Endometrial microvascular endothelial cells (primary cell): ENCODE measurements around the gene SGCA. TPM values are rescaled to one million over a fixed set of nuclear protein-coding genes. Genes with fewer than 3 reads are reported as not detected.

ENCODE experiments used
- in situ Hi-C: cut with HindIII; loops from 2 replicates; pipeline ENCODE4 v1.10.0; 2017; ENCODE audit warnings: low sequenced_read_pairs, low pct_unique_long_range_greater_than_20kb; ENCODE audit errors: inconsistent ontology term
- total RNA-seq: library from RNA; depleted of rRNA; stranded (reverse); fragments of >200 nt; gene quantifications from one replicate; pipeline ENCODE4 v1.2.3, GENCODE V29; 2015; ENCODE audit errors: inconsistent ontology term

The SGCA gene
- total RNA-seq, 1 donor from 2014 or later, result not detected

DNA sequence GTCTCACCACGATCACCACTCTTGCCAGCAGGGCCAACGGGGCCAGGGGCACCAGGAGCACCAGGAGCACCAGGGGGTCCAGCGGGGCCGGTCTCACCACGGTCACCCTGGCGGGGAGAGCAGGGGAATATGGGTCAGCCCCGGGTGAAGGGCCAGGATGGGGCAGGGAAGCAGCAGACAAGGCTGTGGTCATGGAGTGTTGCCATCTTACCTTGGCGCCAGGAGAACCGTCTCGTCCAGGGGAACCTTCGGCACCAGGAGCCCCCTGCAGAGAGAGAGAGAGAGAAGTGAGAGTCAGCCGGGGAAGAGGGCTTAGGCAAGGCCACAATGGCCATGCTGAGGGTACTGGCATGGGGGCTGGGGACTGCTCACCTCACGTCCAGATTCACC lies 22.7 kb downstream of the SGCA start:
- in situ Hi-C loops, result no loop called here

DNA sequence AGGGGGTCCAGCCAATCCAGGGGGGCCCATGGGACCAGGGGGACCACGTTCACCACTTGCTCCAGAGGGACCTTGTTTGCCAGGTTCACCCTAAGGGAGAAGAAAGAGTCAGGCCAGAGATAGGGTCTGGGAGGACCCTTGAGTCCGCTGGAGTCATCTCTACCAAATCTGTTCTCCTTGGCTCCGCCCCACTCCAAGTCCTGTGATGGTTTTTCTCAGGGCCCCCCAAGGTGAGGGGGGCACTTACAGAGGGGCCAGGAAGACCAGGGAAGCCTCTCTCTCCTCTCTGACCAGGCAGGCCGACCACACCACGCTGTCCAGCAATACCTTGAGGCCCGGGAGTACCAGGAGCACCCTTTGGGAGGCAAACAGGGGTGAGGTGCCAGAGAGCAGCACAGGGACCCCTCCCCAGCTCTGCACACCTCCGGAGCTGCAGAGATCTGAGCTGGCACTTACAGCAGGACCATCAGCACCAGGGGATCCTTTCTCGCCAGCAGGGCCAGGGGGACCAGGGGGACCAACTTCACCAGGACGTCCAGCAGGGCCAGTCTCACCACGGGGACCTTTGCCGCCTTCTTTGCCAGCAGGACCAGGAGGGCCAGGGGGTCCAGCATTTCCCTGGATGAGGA lies 23.2 kb downstream of the SGCA start:
- in situ Hi-C loops, result no loop called here

DNA sequence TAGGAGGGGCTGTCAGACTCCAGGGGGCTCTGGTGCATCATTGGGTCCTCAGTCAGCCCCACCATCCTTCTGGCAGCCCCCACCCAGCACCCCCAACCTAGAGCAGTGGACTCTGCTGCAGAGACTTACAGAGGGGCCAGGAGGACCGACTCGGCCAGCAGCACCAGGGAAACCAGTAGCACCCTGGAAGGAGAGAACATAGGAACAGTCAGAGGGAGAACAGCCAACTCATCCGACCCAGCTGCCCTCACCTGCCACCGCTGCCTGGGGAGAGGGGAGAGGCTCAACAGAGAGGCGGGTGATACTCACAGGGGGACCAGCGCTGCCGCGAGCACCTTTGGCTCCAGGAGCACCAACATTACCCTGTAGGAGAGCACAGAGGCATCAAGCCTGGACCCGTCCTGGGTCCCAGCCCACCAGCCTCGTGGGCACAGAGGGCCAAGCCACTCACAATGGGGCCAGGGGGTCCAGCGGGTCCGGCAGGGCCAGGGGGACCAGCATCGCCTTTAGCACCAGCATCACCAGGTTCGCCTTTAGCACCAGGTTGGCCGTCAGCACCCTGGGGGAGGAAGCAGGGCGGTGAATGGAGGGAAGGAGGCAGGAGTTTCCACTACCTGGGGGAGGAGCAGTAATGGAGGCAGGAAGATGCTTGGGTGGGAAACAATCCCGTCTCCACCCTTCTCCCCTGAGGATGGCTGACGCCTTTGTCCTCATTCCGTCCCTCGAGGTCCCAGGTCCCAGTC lies 23.9 kb downstream of the SGCA start:
- in situ Hi-C loops, result no loop called here

DNA sequence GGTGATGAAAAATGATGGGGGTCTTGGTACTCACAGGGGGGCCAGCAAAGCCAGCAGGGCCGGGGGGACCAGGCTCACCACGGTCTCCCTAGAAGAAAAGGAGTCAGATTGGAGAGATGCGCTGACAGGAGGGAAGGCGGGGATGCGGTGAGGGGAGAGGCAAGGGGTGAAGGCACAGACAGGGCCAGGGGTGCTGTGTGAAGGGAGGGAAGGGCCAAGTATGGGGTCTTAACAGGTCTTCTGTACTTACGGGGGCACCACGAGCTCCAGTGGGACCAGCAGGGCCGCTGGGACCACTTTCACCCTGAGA lies 24.4 kb downstream of the SGCA start:
- in situ Hi-C loops, result no loop called here

DNA sequence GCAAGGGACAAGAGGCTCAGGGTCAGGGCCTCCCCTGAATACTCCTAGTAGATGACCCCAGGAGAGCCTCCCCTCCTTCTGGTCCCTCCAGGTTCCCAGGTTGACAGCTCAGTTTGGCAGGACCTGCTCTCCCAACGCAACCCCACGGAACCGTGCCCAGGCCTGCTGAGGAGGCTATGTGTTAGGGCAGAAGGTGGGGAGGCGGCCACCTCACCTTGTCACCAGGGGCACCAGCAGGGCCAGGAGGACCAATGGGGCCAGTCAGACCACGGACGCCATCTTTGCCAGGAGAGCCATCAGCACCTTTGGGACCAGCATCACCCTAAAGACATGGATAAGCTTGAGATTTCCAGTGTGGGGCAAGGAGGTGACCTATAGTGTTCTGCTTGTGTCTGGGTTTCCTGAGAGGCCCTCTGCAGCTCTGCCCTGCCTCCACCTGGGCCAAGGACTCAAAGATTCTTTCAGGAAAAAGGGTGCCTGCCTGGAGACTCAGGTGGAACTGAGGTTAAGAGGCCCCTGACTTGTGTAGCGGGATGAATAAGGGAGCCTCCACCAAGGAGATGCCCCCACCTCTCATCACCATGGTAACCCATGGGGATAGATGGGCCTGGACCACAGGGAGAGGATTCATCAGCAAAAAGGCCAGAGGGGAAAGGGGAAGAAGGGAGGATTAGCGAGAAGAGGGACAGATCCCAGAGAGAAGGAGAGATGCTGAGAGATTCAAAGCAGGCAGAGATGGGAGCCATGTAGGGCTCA lies 25.0 kb downstream of the SGCA start:
- in situ Hi-C loops, result no loop called here

DNA sequence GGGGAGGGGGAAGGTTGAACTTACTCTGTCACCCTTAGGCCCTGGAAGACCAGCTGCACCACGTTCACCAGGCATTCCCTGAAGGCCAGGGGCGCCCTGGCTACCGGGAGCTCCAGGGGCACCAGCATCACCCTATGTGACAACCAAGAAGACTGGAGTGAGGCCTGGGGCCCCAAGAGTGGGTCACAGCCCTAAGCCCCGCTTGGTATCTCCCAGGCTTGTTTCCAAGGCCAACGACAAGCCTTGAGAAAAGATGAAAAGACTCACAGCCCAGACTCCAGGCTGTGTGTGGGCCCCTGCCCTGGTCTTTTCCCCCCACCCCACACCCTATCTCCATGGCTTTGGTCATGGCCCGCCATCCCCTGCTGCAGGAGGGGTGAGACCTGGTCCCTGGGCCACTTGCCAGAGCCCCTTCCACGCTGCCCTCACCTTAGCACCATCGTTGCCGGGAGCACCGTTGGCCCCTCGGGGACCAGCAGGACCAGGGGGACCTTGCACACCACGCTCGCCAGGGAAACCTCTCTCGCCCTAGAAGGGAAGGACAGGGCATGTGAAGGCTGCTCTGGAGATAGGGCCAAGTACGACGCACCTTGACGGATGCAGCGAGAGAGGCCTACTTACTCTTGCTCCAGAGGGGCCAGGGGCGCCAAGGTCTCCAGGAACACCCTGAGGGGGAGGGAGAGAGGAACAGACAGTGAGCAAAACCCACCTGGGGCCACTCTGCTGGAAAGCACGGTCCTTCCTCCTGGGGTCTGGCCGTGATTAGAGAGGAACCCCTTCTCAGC lies 25.7 kb downstream of the SGCA start:
- in situ Hi-C loops, result no loop called here

DNA sequence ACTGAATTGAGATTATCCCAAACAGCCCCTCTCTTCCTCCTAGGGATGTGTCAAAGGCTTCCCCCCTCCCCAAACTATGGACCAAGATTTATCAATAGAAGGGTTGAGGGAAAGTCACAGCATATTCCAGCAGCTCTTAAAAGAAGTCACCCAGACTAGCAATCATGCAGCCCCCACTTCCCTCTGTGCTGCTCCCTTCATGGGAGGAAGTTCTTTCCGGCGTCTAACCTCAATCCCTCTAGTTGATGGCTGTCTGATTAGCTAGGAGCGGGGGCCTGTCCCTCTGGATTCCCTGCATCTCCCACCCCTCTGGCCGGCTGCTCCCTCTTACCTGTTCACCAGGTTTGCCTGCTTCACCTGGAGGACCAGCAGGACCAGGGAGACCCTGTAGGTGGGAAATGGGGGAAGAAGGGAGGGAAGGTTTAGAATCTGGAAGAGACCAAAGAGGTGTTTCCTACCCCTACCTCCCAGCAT lies 26.4 kb downstream of the SGCA start:
- in situ Hi-C loops, result no loop called here

DNA sequence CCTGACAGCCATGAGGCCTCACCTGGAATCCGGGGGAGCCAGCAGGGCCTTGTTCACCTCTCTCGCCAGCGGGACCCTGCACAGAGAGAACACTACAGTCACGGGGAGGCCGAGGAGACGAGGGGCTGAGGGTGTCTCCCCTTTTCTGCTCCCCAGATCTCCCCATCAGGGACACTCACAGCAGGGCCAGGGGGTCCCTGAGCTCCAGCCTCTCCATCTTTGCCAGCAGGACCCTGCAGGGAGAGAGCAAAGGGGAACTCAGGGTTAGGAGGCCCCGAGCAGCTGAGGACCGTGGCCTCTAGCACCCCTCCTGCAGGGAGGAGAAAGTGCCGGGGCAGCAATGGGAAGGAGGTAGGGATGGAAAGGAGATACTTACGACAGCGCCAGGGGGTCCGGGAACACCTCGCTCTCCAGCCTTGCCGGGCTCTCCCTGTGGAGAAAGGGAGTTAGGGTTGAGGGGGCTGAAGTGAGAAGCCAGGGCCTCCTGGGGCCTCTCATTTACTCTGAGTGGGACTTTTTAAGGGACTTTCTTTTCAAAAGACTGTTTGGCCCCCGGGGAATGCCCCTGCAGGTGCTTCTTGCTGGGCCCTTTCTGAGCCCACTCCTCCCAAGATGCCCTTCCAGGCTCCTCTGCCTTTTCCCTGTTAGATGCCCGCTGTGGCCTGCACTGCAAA lies 26.9 kb downstream of the SGCA start:
- in situ Hi-C loops, result no loop called here

DNA sequence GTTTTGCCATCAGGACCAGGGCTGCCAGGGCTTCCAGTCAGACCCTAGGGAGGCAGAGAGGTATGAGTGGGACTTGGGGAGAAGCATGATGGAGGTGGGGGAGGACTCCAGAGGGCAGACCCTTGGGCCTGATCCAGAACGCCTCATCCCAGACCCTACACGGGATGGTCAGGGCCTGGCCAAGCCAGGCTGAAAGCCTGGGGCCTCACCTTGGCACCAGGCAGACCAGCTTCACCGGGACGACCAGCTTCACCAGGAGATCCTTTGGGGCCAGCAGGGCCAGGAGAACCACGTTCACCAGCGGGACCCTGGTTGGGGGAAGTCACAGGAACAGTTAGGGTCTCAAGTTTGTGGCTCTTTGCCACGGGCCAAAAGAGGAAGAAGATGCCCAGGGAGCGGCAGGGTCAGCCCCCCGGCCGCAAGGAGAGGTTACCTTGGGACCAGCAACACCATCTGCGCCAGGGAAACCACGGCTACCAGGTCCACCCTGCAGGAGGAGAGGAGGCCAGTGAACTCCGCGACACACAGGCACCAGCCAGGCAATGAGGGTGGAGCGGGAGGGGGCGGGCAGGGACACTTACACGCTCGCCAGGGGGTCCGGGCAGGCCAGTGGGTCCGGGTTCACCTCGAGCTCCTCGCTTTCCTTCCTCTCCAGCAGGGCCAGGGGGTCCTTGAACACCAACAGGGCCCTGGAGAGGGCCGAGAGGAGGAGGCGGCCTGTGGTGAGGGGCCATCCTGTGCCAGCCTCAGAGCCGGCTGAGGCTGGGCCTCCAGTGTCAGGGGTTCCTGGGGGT lies 28.5 kb downstream of the SGCA start:
- in situ Hi-C loops, result no loop called here

DNA sequence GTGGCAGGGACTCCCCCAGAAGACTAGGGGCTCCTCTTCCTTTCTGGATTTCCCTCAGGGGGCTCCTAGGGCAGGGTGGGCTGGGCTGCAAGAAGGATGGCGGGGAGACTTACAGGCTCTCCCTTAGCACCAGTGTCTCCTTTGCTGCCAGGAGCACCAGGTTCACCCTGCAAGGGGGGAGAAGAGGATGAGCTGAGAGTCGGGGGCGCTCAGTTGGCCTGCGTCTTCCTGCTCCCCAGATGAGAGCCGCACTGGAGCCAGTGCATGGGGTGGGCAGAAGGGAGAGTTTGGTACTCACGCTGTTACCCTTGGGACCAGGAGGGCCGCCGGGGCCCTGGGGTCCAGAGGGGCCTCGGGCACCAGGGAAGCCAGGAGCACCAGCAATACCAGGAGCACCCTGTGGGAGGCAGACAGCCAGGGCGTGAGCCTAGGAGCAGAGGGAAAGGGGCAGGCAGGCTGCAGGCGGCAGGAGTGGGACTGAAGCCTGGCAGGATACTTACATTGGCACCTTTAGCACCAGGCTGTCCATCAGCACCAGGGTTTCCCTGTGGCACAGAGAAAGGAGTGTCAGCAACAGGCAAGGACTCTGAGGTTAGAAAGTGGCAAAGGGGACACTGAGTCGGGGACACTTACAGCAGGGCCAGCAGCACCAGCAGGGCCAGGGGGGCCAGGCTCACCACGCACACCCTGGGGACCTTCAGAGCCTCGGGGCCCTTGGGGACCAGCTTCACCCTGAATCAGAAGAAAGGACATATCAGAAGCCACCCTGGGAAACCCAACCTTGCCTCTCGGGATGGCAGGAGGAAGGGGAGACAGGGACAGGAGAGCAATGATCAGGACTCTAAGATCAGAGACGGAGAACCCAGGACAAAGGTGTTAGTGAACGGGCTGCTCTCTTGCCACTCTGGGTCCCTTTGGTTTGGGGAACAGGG lies 29.4 kb downstream of the SGCA start:
- in situ Hi-C loops, result no loop called here

DNA sequence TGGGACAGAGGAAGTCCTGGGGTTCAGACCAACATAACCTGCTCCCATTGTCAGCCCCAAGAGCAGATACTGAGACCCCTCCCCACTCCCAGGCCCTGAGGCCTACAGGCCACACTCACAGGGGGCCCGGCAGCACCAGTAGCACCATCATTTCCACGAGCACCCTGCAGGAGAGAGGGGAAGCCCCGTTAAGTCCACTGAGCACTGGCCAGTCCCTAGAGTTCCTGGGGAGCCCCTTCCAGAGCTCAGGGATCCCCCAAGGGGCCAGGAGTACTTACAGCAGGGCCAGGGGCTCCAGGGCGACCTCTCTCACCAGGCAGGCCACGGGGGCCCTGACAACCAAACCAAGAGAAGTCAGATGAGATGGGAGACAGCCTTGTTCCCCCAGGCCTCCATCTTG lies 30.2 kb downstream of the SGCA start:
- in situ Hi-C loops, result no loop called here

DNA sequence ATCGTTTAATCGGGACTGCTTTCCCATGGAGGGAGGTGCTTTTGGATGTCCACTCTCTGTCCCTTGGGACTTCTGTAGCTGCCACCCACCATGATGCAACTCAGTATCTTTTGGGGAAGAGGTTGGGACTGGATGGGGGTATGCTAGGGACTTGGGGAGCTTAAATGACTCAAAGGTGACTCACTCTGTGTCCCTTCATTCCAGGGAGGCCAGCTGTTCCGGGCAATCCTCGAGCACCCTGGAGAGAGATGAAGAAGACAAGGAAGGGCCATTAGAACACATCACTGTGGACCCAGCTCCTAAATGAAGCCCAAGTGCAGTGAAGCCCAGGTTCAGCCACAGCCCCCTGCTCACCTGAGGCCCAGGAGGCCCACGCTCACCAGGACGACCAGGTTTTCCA lies 31.0 kb downstream of the SGCA start:
- in situ Hi-C loops, result no loop called here

DNA sequence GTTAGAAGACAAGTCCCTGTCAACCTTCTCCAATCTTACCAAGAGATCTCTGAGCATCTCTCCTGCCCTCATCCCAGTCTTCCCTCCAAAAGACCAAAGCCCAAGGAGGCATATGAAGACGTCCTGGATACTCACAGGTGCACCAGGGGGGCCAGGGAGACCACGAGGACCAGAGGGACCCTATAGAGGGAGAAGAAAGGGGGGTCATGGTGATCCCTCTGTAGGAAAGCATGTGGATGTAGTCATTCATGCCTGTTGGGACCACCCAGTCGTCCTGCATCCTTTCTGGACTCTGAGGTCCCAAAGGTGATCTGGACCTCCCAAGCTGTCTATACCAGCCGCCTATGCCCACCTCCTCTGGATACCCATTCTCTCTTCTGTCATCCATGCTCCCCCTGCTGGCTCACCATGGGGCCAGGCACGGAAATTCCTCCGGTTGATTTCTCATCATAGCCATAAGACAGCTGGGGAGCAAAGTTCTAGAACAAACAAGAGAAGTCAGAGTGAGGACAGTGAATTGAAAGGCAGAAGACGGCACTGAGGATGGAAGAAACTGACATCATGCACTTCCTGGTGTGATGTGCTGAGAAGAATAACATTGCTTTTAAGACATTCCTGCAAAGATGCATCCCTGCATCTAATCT lies 32.3 kb downstream of the SGCA start:
- in situ Hi-C loops, result no loop called here

DNA sequence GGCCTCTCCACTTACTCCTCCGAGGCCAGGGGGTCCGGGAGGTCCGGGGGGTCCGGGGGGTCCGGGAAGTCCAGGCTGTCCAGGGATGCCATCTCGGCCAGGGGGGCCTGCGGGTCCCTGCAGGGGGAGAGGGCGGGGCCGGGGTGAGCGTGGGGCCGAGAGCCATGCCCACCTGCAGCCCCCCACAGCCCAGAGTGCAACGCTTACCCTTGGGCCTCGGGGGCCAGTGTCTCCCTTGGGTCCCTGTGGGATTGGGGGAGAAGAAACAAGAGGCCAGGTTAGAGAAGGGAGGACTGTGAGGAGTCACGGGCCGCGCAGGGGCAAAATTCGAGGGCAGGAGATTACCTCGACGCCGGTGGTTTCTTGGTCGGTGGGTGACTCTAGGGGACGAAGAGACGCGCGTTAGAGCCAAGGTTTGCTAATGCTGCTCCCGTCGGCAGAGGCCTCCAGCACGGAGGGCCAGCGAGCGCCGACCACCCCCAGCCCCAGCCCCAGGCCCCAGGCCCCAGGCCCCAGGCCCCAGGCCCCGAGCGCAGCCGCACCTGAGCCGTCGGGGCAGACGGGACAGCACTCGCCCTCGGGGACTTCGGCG lies 33.5 kb downstream of the SGCA start:
- in situ Hi-C loops, result no loop called here

DNA sequence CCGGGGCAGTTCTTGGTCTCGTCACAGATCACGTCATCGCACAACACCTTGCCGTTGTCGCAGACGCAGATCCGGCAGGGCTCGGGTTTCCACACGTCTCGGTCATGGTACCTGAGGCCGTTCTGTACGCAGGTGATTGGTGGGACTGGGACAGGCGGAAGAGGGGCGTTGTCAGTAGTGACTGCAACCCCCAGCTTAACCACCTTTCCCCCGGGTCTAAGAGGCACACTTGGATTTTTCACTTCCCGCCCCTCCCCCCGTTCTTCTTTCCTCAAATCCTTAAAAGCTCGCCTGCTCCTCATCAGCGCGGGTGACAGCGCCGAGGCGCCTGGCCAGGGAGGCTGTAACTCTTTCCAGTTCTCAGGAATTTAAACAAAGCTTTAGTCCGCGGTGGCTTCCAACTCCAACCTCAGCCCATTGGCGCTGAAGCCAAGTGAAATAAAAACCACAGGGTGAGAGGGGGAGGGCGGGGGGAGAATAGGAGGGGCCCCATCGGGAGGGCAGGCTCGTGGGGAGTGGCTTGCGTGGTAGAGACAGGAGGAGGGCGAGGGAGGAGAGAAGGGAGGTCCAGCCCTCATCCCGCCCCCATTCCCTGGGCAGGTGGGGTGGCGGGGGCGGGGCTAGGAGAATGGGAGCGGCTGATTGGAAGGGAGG lies 34.1 kb downstream of the SGCA start:
- in situ Hi-C loops, result loop anchor here (5.0 kb wide), 1 partner anchor 67 kb away; no protein-coding TSS in a partner anchor
